Effector memory CD4-positive, alpha-beta T cell (primary cell): ENCODE data around the gene ANK3.

Experiments used
- DNase-seq, 3 donors: peaks; one replicate each; pipeline ENCODE4 v3.0.0-alpha.2; 2020
- H3K27ac ChIP-seq: 2 replicates; pipeline ENCODE4 v1.7.0; 2013; ENCODE audit warnings: mild to moderate bottlenecking, low read length, moderate library complexity; ENCODE audit not compliant: insufficient read depth, poor library complexity, severe bottlenecking
- H3K27me3 ChIP-seq: replicated peaks from 2 replicates; pipeline ENCODE4 v1.7.0; 2013; ENCODE audit warnings: mild to moderate bottlenecking, low read length; ENCODE audit not compliant: insufficient read depth, control insufficient read depth, poor library complexity, severe bottlenecking
- H3K36me3 ChIP-seq: 2 replicates; pipeline ENCODE4 v1.7.0; 2013; ENCODE audit warnings: mild to moderate bottlenecking, low read length, moderate library complexity; ENCODE audit not compliant: control insufficient read depth, insufficient read depth
- H3K4me1 ChIP-seq: 2 replicates; pipeline ENCODE4 v1.7.0; 2013; ENCODE audit warnings: low read length, mild to moderate bottlenecking; ENCODE audit not compliant: control insufficient read depth, insufficient read depth, poor library complexity, severe bottlenecking
- H3K4me3 ChIP-seq: 2 replicates; pipeline ENCODE4 v1.7.0; 2013; ENCODE audit warnings: low read length, low read depth, mild to moderate bottlenecking; ENCODE audit not compliant: insufficient read depth, poor library complexity, severe bottlenecking
- H3K9me3 ChIP-seq: 2 replicates; pipeline ENCODE4 v1.7.0; 2013; ENCODE audit warnings: mild to moderate bottlenecking, low read length, moderate library complexity; ENCODE audit not compliant: control insufficient read depth

Gene ANK3

DNA sequence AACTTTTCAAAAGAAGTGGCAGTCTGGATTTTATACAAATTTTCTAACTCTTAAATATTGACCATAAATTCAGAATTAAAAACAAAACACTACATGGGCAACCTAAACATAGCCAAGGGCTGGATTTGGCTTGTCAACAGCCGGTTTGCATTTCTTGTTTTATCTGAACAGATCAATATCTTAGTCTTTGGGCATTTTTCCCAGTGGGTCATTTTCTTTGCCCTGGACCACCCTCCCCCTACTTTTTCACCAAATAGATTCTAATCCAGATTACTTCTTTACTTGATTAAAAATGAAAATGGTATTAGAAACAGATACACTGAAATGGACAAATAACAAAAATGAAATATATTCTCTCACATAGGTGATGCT is 189.0 kb downstream of the ANK3 start:
- H3K27me3 ChIP-seq: no peaks in the 10 kb centered on the region
- H3K4me1 ChIP-seq: no peaks in the 10 kb centered on the region
- no peak overlapping the region for H3K4me3 ChIP-seq
- DNase-seq: no peak
- H3K9me3 ChIP-seq: no peaks in the 10 kb centered on the region
- H3K36me3 ChIP-seq: peaks cover 25% of the 10 kb centered on the region
- H3K27ac ChIP-seq: no peak overlapping the region

DNA sequence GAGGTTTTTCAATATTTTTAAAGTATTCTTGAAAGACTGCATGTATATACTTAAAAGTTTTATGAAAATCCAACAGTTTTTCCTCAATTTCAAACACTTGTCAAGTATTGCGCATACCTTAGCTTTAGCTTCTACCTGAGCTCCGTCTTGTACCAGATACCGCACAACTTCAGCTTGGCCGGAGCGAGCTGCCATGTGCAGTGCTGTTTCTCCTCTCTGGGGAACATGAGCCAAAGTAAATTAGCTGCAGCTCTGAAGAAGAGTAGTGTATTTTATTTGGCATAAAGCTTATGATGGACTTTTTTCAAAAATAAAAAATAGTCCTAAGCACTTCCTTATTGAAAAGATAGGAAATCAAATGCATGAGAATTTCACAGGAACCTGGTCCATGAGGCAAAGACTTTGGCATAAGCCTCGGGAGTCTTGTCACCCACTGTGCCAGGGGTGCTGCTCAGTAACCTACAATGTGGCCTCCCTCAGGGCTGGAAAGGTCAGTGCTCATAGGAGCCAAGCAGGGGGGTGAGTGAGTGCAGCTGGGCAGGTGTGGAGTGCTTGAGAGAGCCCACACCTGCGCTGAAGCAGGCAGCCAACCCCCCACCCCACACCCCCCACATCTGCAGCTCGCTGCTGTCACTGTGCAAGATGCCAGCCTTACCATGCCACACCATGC is 189.5 kb downstream of the ANK3 start:
- H3K27ac ChIP-seq: no peak overlapping the region
- DNase-seq: no peak
- peaks cover 25% of the 10 kb centered on the region for H3K36me3 ChIP-seq
- no peak overlapping the region for H3K4me3 ChIP-seq
- no peaks in the 10 kb centered on the region for H3K4me1 ChIP-seq
- no peaks in the 10 kb centered on the region for H3K27me3 ChIP-seq
- no peaks in the 10 kb centered on the region for H3K9me3 ChIP-seq

DNA sequence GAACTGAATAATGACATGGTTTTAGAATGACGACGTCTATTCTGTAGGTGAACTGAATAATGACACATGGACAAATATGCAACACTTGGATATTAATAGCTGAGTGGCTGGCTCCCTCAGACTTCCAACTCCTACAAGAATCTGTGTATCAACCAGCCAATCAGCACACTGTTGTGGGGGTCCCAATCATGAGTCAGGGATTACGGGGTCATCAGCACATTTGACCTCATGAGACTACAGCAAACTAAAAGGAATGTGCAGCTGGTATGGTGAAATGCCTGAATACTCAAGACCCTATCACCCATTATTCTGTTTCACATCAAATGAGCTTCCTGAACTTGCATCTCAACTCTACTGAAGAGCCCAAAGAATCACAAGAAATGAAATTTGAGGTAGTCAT is 192.5 kb downstream of the ANK3 start:
- Histone ChIP-seq H3K36me3 (peaks cover 39% of the 10 kb centered on the region), H3K4me3 (no peak overlapping the region), H3K4me1 (no peaks in the 10 kb centered on the region), H3K9me3 (no peaks in the 10 kb centered on the region), H3K27ac (no peak overlapping the region), H3K27me3 (no peaks in the 10 kb centered on the region)
- DNase-seq: no peak

DNA sequence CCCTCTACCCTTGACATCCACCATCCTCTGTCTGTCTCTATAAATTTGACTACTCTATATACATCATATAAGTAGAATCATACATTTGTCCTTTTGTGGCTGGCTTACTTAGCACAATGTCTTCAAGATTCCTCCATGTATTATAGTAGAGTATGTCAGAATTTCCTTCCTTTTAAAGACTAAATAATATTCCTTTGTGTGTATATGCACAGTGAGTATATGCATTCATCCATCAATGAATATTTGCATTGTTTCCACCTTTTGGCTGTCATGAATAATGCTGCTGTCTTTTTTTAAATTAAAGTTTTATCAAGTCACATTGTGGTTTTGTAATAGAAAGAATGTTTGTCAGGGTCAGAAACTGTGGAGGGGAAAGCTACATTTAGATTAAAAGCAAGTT is 195.3 kb downstream of the ANK3 start:
- no peak for DNase-seq
- Histone ChIP-seq H3K27me3 (no peaks in the 10 kb centered on the region), H3K4me3 (no peak overlapping the region), H3K9me3 (no peaks in the 10 kb centered on the region), H3K4me1 (no peaks in the 10 kb centered on the region), H3K27ac (no peak overlapping the region), H3K36me3 (peaks cover 32% of the 10 kb centered on the region)

DNA sequence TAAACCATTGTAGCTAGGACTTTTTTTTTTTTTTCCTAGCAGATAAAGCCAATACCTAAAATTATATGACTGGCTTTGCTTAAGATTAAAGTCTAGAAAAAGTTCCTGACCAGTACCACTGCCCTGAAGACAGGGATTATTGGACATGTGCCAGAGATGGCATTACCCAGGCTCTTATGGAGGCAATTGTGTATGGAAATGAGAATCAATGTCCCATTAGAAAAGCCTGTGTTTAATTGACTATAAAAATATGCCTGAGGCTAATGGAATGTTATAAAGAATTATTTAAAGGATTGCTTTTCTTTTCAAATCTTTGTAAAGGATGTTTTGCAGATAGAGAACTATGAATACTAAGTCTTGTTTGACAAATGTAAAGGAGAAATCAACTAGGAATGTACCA is 196.7 kb downstream of the ANK3 start:
- H3K27me3 ChIP-seq: no peaks in the 10 kb centered on the region
- DNase-seq: no peak
- H3K9me3 ChIP-seq: no peaks in the 10 kb centered on the region
- no peaks in the 10 kb centered on the region for H3K4me1 ChIP-seq
- peaks cover 35% of the 10 kb centered on the region for H3K36me3 ChIP-seq
- H3K27ac ChIP-seq: no peak overlapping the region
- no peak overlapping the region for H3K4me3 ChIP-seq

DNA sequence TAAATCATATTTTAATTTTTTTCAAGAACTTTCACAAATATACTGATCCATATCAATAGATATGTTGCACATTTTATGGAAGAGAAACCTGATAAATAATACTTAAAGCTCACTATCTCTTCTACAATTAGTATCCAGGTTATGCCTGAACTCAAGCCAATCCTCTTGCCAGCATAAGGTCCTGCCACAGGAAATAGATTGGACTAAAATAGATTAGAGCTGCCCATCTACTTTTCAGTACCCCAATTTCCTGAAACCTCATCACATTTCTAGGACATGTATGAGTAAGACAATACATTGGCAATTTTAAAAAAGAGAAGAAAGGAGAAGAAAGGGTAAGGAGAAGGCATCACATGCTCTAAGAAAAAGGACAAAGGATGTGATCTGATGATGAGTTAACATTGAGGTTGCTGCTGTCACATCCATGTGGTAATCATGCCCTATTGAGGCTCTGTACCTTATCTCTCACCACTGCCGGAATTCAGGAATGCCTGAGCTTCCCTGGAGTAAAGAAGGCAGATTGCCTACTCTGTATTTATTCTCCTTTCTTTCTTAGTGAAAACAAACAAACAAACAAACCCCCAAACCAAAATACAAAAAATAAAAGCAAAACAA is 199.7 kb downstream of the ANK3 start:
- Histone ChIP-seq H3K9me3 (no peaks in the 10 kb centered on the region), H3K27me3 (no peaks in the 10 kb centered on the region), H3K4me1 (no peaks in the 10 kb centered on the region), H3K4me3 (no peak overlapping the region), H3K27ac (no peak overlapping the region), H3K36me3 (peaks cover 47% of the 10 kb centered on the region)
- no peak for DNase-seq

DNA sequence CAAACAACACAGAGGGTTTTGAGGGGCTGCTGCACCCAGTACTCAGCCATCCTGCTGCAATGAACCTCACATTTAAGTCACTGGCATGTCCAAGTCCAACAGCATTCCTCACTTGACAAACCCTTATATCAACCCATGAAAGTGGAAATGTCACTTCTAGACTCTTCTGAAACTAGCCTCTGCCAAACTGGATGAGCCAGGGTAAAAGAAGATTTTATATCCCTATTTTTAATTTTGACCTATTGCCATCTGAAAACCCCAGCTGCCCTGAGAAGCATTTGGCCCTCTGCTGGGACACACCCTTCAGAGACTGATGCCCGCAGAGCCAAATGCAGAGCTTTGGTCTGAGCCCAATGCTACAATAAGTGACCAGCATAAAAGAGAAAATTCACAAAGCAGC is 201.1 kb downstream of the ANK3 start:
- Histone ChIP-seq H3K9me3 (no peaks in the 10 kb centered on the region), H3K36me3 (peaks cover 45% of the 10 kb centered on the region), H3K27ac (no peak overlapping the region), H3K27me3 (no peaks in the 10 kb centered on the region), H3K4me3 (no peak overlapping the region), H3K4me1 (no peaks in the 10 kb centered on the region)
- no peak for DNase-seq

DNA sequence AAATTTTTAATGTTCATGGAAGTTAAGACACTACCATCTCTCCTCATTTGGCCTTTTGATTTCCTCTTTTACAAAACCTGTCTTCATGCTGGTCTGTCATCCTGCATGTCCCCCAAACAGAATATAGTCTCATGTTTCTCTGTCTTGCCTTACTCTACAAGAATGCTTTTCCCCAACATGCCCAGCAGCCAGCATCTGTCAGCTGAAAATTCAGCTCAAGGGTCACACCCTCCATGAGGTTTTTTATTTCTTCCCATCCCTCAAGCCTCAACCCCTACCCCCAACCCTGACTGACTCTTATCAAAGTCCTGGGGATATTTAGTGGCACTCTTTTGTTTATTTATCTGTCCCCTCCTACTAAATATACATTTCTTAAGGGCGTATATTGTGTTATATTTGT is 202.0 kb downstream of the ANK3 start:
- no peaks in the 10 kb centered on the region for H3K4me1 ChIP-seq
- H3K27ac ChIP-seq: no peak overlapping the region
- H3K27me3 ChIP-seq: no peaks in the 10 kb centered on the region
- H3K9me3 ChIP-seq: no peaks in the 10 kb centered on the region
- no peak overlapping the region for H3K4me3 ChIP-seq
- DNase-seq: no peak
- H3K36me3 ChIP-seq: peaks cover 44% of the 10 kb centered on the region

DNA sequence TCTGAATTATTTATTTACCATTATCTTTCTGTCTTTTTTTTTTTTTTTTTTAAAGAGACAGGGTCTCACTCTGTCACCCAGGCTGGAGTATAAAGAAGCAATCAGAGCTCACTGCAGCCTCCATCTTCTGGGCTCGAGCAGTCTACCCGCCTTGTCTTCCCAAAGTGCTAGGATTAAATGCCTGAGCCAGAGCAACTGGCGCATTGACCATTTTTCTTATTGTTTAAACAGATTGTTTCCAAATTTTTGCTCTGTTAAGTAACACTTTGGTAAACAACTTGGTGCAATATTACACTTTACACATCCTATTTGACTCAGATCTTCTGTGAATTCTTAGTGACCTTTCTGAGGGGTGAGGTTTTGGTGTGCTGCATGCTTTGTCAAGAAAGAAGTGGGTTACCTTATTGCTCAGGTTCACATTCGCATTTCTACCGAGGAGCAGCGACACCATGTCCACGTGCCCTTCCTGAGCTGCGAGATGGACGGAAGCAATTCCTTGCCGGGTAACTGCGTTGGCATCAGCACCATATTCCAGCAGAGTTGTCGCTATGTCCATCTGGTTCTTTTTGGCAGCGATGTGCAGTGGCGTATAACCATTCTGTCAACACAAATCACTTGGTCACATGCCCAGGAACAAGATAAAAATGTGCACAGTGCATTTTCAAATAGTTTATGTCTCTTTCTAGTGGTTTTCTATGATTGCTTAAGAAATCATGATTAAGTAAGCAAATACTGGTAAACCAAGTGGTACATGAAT is 203.2 kb downstream of the ANK3 start:
- peaks cover 45% of the 10 kb centered on the region for H3K36me3 ChIP-seq
- no peaks in the 10 kb centered on the region for H3K9me3 ChIP-seq
- H3K4me1 ChIP-seq: no peaks in the 10 kb centered on the region
- H3K4me3 ChIP-seq: no peak overlapping the region
- H3K27me3 ChIP-seq: no peaks in the 10 kb centered on the region
- H3K27ac ChIP-seq: no peak overlapping the region
- DNase-seq: no peak

DNA sequence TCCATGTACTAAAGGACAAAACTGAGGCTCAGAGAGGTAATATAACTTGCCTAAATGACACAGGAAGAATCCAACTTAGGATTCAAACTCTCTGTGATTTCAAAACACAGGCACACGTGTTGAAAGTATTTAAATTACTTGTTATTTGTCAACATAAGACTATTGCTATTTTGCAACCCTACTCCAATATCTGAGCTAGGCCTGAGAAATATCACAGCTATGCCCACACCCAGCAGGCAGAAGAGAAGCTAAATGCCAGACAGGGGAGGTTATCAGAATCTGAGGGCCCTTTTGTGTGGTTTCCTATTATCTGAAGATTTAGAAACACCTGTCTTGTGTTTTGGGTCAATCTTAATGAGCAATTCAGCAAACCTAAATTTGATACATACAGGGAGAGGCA is 204.3 kb downstream of the ANK3 start:
- Histone ChIP-seq H3K27ac (no peak overlapping the region), H3K9me3 (no peaks in the 10 kb centered on the region), H3K36me3 (peaks cover 54% of the 10 kb centered on the region), H3K4me1 (no peaks in the 10 kb centered on the region), H3K4me3 (no peak overlapping the region), H3K27me3 (no peaks in the 10 kb centered on the region)
- no peak for DNase-seq
